Uterus (tissue), 4 donors: ENCODE results near the gene MPC1. TPM values are rescaled to one million over a fixed set of nuclear protein-coding genes. Genes with fewer than 3 reads are reported as not detected.

Experiments used
- DNase-seq, 2 donors: peaks; one replicate each; pipeline ENCODE4 v3.0.0-alpha.2; 2019 to 2020
- H3K27ac ChIP-seq, 2 donors: fragments of 200-600 bp; sonication (generic); 1 replicate in 1 of 2; 2 replicates in 1 of 2; pipeline ENCODE4 v1.5.1; 2016 to 2018
- H3K27me3 ChIP-seq, 2 donors: fragments of 200-600 bp; sonication (generic); one replicate each; pipeline ENCODE4 v1.5.1; 2018 to 2019; ENCODE audit warnings: control low read depth in 1 of 2
- H3K36me3 ChIP-seq, 2 donors: fragments of 200-600 bp; sonication (generic); one replicate each; pipeline ENCODE4 v1.5.1; 2019; ENCODE audit warnings: control low read depth in 1 of 2
- H3K4me1 ChIP-seq, 2 donors: fragments of 200-600 bp; sonication (generic); one replicate each; pipeline ENCODE4 v1.5.1; 2018 to 2019; ENCODE audit warnings: control low read depth in 1 of 2
- H3K4me3 ChIP-seq, 2 donors: fragments of 200-600 bp; sonication (generic); 1 replicate in 1 of 2; 2 replicates in 1 of 2; pipeline ENCODE4 v1.5.1; 2018 to 2019; ENCODE audit warnings: mild to moderate bottlenecking in 1 of 2
- H3K9me3 ChIP-seq, 2 donors: fragments of 200-600 bp; sonication (generic); one replicate each; pipeline ENCODE4 v1.5.1; 2019; ENCODE audit warnings: control low read depth in 1 of 2
- CTCF ChIP-seq, 4 experiments: fragments of 200-600 bp in 2 of 4; fragments of 450-650 bp in 2 of 4; sonication (generic) in 2 of 4; IDR thresholded peaks; one replicate each; pipeline ENCODE4 v1.5.1; 2016 to 2019; ENCODE audit warnings: antibody characterized with exemption in 4 of 4, mild to moderate bottlenecking in 2 of 4, moderate library complexity in 1 of 4
- POLR2A ChIP-seq, 2 donors: fragments of 450-650 bp; IDR thresholded peaks; one replicate each; pipeline ENCODE4 v1.6.1; 2016; ENCODE audit warnings: antibody characterized with exemption in 2 of 2, mild to moderate bottlenecking in 1 of 2, moderate library complexity in 1 of 2
- intact Hi-C: fragments of 100-400 bp; cut with DNase I; formaldehyde crosslinking; loops from one replicate; pipeline ENCODE4 v1.15.1; 2023; ENCODE audit warnings: low total_unique reads
- total RNA-seq, 4 donors: library from RNA; depleted of rRNA in 3 of 4; stranded (reverse); fragments of >200 nt in 3 of 4; gene quantifications; one replicate each; pipeline versions ENCODE4 v1.1.0 to v1.2.4, GENCODE V29; 2014 to 2023
- donor health status: DM: yes; HTN: yes; CAD: no.

The MPC1 gene
- total RNA-seq, 4 donors from 2014 or later: 14.1 to 62.1 (median 41.7) TPM

- no peaks in the 10 kb centered on the region for H3K36me3 ChIP-seq
- intact Hi-C loops: no loop called here
These were observed 57.2 kb downstream of the MPC1 start for GRCh38 chr6:166325383-166326042.

GRCh38 chr6:166323395-166323794 is 59.3 kb downstream of the MPC1 start:
- Histone ChIP-seq H3K27ac (no peak overlapping the region), H3K4me1 (no peaks in the 10 kb centered on the region), H3K4me3 (no peak overlapping the region), H3K27me3 (no peaks in the 10 kb centered on the region), H3K9me3 (no peaks in the 10 kb centered on the region), H3K36me3 (no peaks in the 10 kb centered on the region)
- intact Hi-C loops: no loop called here
- TF ChIP-seq POLR2A (IDR thresholded peaks at IDR 0.05) (no peak), CTCF (IDR thresholded peaks at IDR 0.05) (no peak)
- no peak for DNase-seq

More at GRCh38 chr6:166325383-166326042, 57.2 kb downstream of the MPC1 start:
- Histone ChIP-seq H3K9me3 (no peaks in the 10 kb centered on the region), H3K4me3 (no peak overlapping the region), H3K27ac (no peak overlapping the region), H3K27me3 (no peaks in the 10 kb centered on the region), H3K4me1 (no peaks in the 10 kb centered on the region)
- TF ChIP-seq POLR2A (IDR thresholded peaks at IDR 0.05) (no peak), CTCF (IDR thresholded peaks at IDR 0.05) (no peak)
- no peak for DNase-seq

GRCh38 chr6:166318649-166319600 is 63.8 kb downstream of the MPC1 start:
- Histone ChIP-seq H3K36me3 (no peaks in the 10 kb centered on the region), H3K9me3 (no peaks in the 10 kb centered on the region), H3K4me3 (no peak overlapping the region), H3K4me1 (no peaks in the 10 kb centered on the region), H3K27me3 (no peaks in the 10 kb centered on the region), H3K27ac (no peak overlapping the region)
- no peak for DNase-seq
- TF ChIP-seq POLR2A (IDR thresholded peaks at IDR 0.05) (no peak), CTCF (IDR thresholded peaks at IDR 0.05) (no peak)
- intact Hi-C loops: no loop called here

GRCh38 chr6:166318227-166318626 is 64.5 kb downstream of the MPC1 start:
- no peak for DNase-seq
- H3K27me3 ChIP-seq: no peaks in the 10 kb centered on the region
- TF ChIP-seq CTCF (IDR thresholded peaks at IDR 0.05): no peak
- no peak for TF ChIP-seq POLR2A (IDR thresholded peaks at IDR 0.05)
- no peaks in the 10 kb centered on the region for H3K9me3 ChIP-seq
- H3K4me3 ChIP-seq: no peak overlapping the region
- intact Hi-C loops: no loop called here
- no peaks in the 10 kb centered on the region for H3K36me3 ChIP-seq
- H3K27ac ChIP-seq: no peak overlapping the region
- H3K4me1 ChIP-seq: no peaks in the 10 kb centered on the region
